Endothelial cell of umbilical vein (primary cell): Measurements from ENCODE around the gene LIN28A.

ENCODE experiments used
- EZH2 ChIP-seq: IDR thresholded peaks from 2 replicates; pipeline ENCODE4 v1.6.1; 2012; ENCODE audit warnings: borderline replicate concordance, low read depth, mild to moderate bottlenecking, moderate library complexity, low read length, inconsistent platforms; ENCODE audit not compliant: severe bottlenecking
- FOS ChIP-seq: IDR thresholded peaks from 2 replicates; pipeline ENCODE4 v1.6.1; 2011; ENCODE audit warnings: mild to moderate bottlenecking, low read length, moderate library complexity, borderline replicate concordance; ENCODE audit not compliant: insufficient read depth
- GATA2 ChIP-seq: IDR thresholded peaks from 2 replicates; pipeline ENCODE4 v1.7.0; 2011; ENCODE audit warnings: low read depth, mild to moderate bottlenecking, moderate library complexity, mixed read lengths, low read length; ENCODE audit not compliant: insufficient read length, insufficient read depth
- JUN ChIP-seq: IDR thresholded peaks from 2 replicates; pipeline ENCODE4 v1.6.1; 2011; ENCODE audit warnings: borderline replicate concordance, low read depth; ENCODE audit not compliant: insufficient read length, insufficient read depth
- MAX ChIP-seq: IDR thresholded peaks from 2 replicates; pipeline ENCODE4 v1.6.1; 2011; ENCODE audit not compliant: insufficient read depth, insufficient read length
- POLR2A ChIP-seq: IDR thresholded peaks from 2 replicates; pipeline ENCODE4 v1.6.1; 2012; ENCODE audit warnings: low read depth, mild to moderate bottlenecking, control low read depth, low read length
- POLR2AphosphoS5 ChIP-seq: IDR thresholded peaks from 2 replicates; pipeline ENCODE4 v1.6.1; 2012; ENCODE audit warnings: low read depth, mild to moderate bottlenecking, control low read depth, low read length, moderate library complexity; ENCODE audit not compliant: insufficient read depth
- TF ChIP-seq, protein P1 (sequence below), 2 donors: IDR thresholded peaks; 1 replicate in 1 of 2; 2 replicates in 1 of 2; pipeline ENCODE4 v1.5.1; 2011; ENCODE audit warnings: low read length in 2 of 2, mild to moderate bottlenecking in 2 of 2, moderate library complexity in 2 of 2, control low read depth in 1 of 2, inconsistent platforms in 1 of 2, low read depth in 1 of 2; ENCODE audit not compliant: insufficient read depth in 1 of 2; ENCODE audit errors: extremely low read depth in 1 of 2

GRCh38 chr1:26361605-26362122, 49.0 kb upstream of the LIN28A start:
- TF ChIP-seq, protein P1, sequence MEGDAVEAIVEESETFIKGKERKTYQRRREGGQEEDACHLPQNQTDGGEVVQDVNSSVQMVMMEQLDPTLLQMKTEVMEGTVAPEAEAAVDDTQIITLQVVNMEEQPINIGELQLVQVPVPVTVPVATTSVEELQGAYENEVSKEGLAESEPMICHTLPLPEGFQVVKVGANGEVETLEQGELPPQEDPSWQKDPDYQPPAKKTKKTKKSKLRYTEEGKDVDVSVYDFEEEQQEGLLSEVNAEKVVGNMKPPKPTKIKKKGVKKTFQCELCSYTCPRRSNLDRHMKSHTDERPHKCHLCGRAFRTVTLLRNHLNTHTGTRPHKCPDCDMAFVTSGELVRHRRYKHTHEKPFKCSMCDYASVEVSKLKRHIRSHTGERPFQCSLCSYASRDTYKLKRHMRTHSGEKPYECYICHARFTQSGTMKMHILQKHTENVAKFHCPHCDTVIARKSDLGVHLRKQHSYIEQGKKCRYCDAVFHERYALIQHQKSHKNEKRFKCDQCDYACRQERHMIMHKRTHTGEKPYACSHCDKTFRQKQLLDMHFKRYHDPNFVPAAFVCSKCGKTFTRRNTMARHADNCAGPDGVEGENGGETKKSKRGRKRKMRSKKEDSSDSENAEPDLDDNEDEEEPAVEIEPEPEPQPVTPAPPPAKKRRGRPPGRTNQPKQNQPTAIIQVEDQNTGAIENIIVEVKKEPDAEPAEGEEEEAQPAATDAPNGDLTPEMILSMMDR (IDR thresholded peaks at IDR 0.05; ENCODE audit: extremely low read depth in 1 of 2, insufficient read depth in 1 of 2, low read depth in 1 of 2, low read length in 2 of 2), result no peak
- TF ChIP-seq EZH2 (no peak), POLR2A (no peak), POLR2AphosphoS5 (no peak), GATA2 (no peak), JUN (no peak), MAX (no peak), FOS (no peak)
